Measurements from ENCODE around the gene TWIST2.

GRCh38 chr2:238848976-238849853, 1.3 kb downstream of the TWIST2 start:
- TF ChIP-seq, protein P1, sequence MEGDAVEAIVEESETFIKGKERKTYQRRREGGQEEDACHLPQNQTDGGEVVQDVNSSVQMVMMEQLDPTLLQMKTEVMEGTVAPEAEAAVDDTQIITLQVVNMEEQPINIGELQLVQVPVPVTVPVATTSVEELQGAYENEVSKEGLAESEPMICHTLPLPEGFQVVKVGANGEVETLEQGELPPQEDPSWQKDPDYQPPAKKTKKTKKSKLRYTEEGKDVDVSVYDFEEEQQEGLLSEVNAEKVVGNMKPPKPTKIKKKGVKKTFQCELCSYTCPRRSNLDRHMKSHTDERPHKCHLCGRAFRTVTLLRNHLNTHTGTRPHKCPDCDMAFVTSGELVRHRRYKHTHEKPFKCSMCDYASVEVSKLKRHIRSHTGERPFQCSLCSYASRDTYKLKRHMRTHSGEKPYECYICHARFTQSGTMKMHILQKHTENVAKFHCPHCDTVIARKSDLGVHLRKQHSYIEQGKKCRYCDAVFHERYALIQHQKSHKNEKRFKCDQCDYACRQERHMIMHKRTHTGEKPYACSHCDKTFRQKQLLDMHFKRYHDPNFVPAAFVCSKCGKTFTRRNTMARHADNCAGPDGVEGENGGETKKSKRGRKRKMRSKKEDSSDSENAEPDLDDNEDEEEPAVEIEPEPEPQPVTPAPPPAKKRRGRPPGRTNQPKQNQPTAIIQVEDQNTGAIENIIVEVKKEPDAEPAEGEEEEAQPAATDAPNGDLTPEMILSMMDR (IDR thresholded peaks at IDR 0.05): no peak
- no peak for TF ChIP-seq POLR2A (IDR thresholded peaks at IDR 0.05)
